ENCODE results near the gene ODC1.

ODC1 gene

DNA sequence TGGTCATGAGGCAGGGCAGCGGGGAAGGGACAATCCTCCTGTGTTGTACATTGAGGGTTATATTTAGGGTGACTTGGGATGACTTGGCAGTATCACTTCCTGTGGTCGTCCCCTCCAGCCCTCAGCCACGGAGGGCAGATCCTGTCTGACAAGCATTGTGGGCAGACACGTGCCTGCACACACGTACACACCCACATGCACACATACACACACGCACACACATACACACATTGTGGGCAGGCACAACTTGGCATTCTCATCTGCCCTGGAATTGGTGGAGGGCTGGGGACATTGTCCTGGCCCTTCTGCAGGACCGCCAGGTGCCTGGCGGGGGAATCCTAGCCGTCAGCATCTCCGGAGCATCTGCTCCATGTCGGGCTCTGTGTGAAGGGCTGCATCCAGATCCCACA is 47.6 kb downstream of the ODC1 start:
- DNase-seq (ENCODE audit: low read depth in 2 of 2): peak; percentile 51 to 57

DNA sequence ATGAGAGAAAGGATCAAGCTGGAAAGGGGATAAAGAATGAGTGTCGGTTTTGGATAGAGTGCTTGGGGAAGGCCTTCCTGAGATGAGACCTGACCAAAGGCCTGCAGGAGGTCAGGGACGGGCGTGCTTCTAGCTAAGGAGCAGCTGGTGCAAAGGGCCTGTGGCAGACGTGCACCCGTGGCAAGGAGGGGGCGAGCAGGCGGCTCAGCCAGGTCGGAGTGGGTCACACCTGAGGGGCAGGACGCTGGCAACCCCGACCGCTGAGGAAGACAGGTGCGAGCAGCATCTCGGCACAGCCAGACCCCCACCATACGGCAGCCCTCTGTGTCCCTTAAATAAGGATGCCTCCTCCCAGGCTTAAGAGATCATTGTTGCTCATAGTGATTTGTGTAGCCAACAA is 48.1 kb downstream of the ODC1 start:
- DNase-seq (ENCODE audit: low read depth in 2 of 2): no peak

DNA sequence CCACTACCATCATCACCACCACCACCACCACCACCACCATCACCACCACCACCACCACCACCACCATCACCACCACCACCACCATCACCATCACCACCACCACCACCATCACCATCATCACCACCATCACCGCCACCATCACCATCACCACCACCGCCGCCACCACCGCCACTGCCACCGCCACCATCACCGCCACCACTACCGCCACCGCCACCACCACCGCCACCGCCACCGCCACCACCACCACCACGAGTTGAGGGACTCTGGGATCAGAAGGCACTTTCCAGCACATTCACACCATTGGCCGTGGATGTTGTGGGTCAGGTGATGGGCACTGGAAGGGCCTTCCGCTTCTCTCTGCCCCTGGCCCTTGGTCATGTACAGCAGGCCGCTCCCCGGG is 48.8 kb downstream of the ODC1 start:
- DNase-seq (ENCODE audit: low read depth in 2 of 2): no peak

DNA sequence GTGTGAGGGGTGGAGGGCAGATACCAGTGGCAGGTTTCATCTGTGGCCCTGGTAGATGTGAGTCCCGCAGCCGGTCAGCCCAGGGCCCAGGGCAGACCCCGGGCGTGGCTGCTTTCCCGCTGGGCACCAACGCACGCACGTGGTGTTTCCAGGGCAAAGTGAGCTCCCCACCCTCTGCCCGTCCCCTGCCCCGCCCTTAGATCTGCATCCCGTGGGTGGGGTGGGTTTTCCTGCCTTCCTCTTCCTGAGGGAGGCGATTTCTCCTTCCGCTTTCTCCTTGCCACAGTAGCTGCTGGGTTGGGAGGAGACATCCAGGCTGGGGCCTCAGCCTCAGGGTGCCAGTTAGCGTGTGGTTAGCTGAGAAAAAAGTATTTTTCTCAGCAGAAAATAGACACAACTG is 49.6 kb downstream of the ODC1 start:
- DNase-seq (ENCODE audit: low read depth in 2 of 2): no peak

DNA sequence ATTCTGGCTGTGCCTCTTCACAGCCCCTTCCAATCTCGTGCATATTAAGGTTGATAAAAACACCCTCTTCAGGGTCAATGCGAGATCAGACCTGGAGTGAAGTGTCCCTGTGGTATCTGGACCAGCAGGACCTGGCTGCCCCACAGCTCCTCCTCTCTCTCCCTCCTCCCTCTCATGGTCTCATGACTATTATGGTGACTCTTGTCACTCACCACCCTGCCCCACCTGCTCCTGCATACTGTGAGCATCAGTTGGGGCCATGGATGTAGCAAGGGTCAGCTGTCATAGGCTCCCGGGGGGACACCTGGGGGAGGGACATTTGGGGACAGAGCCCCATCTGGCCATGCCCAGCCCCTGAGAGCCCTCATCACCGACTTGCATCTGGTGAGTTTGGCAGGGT is 50.2 kb downstream of the ODC1 start:
- DNase-seq (ENCODE audit: low read depth in 2 of 2): no peak

DNA sequence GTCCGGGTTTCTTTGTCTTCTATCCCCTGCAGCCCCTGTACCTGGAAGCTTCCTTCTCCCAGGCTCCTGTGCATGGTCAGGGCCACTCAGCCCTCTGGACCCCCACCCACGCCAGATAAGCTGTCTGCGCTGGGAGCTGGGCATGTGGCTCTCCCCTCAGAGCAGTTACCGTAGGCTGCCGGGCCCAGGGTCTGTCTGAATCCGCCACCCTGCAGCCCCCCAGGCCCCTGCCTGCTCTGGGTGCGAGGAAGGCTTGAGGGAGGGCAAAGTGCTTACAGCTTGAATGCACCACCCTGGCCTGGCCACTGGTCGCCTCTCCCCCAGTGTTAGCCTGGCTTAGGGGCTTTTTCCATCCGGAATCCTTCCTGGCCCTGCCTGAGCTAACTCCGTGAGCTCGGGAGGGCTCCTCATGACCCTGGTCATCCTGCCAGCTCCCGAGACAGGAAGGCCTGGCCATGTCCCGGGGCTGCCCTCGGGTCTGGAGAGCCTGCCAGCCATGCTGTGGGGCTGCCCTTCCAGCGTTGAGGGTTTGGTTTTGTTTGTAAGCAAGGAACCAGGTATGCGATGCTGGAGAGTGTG is 50.7 kb downstream of the ODC1 start:
- no peak for DNase-seq (ENCODE audit: low read depth in 2 of 2)

DNA sequence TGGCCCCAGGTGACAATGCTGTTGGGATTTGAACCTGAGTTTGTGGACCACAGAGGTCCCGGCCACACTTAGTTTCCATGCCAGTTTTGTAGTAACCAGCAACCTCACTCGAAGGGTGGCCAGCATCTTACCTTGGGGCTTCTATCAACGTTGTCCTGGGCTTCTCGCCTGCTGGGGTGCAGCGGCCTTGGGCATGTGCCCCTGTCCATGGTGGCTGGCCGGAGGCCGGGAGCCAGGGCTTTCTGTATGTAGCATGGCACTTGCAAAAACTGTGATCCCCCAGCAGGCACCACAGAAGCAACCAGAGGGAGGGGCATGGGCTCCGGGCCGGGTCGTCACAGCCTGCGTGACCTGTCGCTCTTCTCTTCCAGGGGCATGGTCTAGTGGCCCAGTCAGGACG is 51.7 kb downstream of the ODC1 start:
- DNase-seq (ENCODE audit: low read depth in 2 of 2): no peak

DNA sequence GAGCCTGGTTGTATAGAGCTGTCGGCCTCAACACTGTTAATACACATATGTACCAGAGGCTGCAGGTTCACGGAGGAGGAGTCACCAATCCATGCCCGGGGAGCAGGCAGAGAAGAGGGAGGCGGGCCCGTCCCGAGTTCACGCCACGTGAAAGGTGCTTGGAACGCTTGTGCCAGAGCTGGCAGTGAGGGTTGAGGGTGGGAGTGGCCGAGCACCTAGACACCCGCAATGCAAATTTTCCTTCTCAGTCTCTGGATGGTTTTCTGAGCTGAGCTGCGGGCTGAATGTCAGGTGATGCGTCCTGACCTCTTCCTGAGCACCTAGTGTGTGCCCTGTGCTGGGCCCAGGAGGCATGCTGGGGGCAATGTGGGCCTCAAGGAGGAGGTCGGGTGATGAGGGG is 52.2 kb downstream of the ODC1 start:
- no peak for DNase-seq (ENCODE audit: low read depth in 2 of 2)

DNA sequence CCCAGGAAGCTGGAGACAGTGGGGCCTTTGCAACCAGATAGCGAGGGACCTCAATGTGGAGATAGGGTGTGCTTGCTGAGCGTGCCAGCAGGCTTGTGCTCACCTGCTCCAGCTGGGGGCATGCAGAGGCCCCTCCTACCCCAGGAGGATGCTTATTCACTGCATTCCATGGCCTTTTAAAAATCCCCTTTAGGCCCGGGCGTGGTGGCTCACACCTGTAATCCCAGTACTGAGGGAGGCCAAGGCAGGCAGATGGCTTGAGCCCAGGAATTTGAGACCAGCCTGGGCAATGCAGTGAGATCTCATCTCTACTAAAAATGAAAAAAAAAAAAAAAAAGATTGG is 54.5 kb downstream of the ODC1 start:
- DNase-seq (ENCODE audit: low read depth in 2 of 2): no peak

DNA sequence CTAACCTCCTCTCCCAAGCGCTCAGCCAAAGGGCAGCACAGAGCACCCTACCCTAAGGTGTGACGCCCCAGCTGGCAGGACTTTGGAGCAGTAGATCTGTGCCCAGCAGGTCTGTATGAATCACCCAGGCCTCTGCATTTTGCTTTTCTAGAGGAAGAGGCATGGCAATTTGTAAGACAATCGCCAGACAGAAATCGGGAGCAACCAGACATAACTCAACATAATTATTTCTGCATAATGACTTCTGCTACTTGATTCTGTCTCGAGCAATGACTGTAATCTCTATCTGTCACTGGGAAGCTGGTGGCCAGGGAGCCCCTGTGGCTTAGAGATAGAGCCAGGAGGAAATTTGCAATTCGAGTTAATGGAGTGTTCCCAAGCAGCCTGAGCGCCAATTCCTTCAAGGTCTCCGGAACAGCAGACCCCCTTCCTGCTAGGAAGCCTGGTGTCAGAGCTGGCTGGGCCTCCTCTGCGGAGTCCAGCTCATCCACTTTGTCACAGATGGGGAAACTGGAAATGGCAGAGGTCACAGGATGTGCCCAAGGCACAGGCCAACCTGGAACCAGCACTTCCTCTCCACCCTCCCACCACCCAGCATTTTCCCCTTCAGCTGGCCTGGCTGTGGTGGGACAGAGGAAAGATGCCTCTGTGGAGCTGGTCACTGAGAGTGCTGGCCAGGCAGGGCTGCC is 55.0 kb downstream of the ODC1 start:
- DNase-seq (ENCODE audit: low read depth in 2 of 2): no peak

DNA sequence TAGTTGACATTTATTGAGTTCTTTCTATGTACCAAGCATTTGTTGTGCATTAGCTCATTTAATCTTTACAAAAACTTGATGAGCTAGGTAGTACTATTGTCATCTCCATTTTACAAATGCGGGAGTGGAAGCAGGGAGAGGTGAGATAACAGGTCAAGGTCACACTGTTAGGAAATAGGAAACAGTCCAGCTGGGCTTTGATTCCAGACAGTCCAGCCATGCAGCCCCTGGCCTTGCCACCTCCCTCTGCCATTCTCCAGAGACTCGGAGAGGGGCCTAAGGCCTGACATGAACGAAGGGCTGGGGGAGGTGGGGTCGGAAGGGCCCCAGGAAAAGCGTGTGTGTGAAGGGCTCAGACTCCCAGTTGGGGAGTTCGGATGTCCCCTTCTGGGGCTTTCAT is 55.6 kb downstream of the ODC1 start:
- no peak for DNase-seq (ENCODE audit: low read depth in 2 of 2)

DNA sequence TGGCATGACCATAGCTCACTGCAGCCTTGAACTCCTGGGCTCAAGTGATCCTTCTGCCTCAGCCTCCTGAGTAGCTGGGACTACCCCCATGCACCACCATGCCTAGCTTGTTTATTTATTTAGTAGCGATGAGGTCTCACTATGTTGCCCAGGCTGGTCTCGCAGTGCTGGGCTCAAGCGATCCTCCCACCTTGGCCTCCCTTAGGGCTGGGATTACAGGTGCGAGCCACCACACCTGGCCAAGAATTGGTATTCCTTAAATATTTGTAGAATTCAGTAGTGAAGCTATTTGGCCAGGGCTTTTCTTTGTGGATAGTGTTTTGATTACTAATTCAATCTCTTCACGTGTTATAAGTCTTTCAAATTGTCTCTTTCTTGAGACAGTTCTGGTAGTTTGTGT is 56.0 kb downstream of the ODC1 start:
- no peak for DNase-seq (ENCODE audit: low read depth in 2 of 2)

DNA sequence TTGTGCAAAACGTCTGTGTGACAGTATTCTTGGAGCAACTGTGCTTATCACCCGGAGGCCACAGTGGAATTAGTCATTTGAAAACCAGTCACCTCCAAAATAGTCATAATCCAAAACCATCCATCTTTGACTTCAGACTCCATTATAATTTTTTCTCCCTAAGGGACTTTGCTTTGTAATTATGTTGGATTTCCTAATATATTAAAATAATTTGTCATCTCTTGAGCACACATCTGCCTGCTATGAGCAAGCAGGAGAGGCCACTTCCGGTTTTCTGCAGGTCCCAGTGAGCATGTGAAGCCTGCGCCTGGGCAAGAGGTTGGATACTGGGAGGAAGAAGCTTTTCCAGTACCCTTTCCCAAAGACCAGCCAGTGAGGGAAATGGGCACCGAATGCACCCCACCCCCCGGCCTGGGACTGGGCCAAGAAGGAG is 57.7 kb downstream of the ODC1 start:
- no peak for DNase-seq (ENCODE audit: low read depth in 2 of 2)
